GM12878 (cell line): Measurements from ENCODE around the gene SRPRB. TPM values are rescaled to one million over a fixed set of nuclear protein-coding genes. Genes with fewer than 3 reads are reported as not detected.

Experiments
- ATAC-seq: fragments of 200-7000 bp; cut with Tn5 transposase; 3 replicates; pipeline ENCODE4 v1.9.1; 2020; ENCODE audit warnings: mild to moderate bottlenecking, moderate library complexity
- BruUV-seq: library from RNA; stranded (reverse); fragments of 400-500 nt; replicated peaks from 2 replicates; lab custom pipeline; 2021; lab: Mats Ljungman, UMichigan
- CTCF ChIA-PET: fragments of 300-600 bp; sonication (Branson Sonifier 250); formaldehyde crosslinking; extraction: SDS; loops from one replicate; lab custom pipeline; 2021; ENCODE audit warnings: inconsistent platforms; lab: Yijun Ruan, JAX
- POLR2A ChIA-PET: fragments of 350-600 bp; formaldehyde crosslinking; extraction: SDS; loops from one replicate; lab custom pipeline; 2021; ENCODE audit warnings: inconsistent platforms; lab: Charles Lee
- RAD21 ChIA-PET: fragments of 300-600 bp; sonication (Branson Sonifier 250); formaldehyde crosslinking; loops from one replicate; lab custom pipeline; 2023; ENCODE audit warnings: antibody characterized with exemption; ENCODE audit not compliant: unreplicated experiment; lab: Charles Lee
- SMC1A ChIA-PET: fragments of 300-600 bp; sonication (Branson Sonifier 250); formaldehyde crosslinking; loops from one replicate; lab custom pipeline; 2023; ENCODE audit not compliant: unreplicated experiment, uncharacterized antibody; lab: Charles Lee
- DNase-seq: peaks from one replicate; pipeline ENCODE4 v3.0.0-alpha.2; 2011; ENCODE audit warnings: low read depth, low spot score
- FAIRE-seq: peaks from 3 replicates; lab custom pipeline; 2011; peaks lifted over from hg19 to GRCh38; lab: Jason Lieb, UNC
- H2AFZ ChIP-seq: 2 replicates; pipeline ENCODE4 v1.6.0; 2011; ENCODE audit warnings: low read depth, low read length, control low read depth; ENCODE audit not compliant: control insufficient read depth
- H3K27ac ChIP-seq: 2 replicates; pipeline ENCODE4 v1.5.1; 2011; ENCODE audit warnings: control low read depth; ENCODE audit not compliant: control insufficient read depth, insufficient read depth
- H3K27me3 ChIP-seq, 2 experiments: replicated peaks in 1 of 2; 2 replicates each; pipeline versions ENCODE4 v1.6.0 to v1.6.1; 2011; ENCODE audit warnings: low read length in 1 of 2; ENCODE audit not compliant: control insufficient read depth in 2 of 2, insufficient read depth in 2 of 2
- H3K36me3 ChIP-seq, 2 experiments: 2 replicates each; pipeline ENCODE4 v1.5.1; 2011; ENCODE audit warnings: low read length in 1 of 2; ENCODE audit not compliant: control insufficient read depth in 2 of 2, insufficient read depth in 2 of 2
- H3K4me1 ChIP-seq: 2 replicates; pipeline ENCODE4 v1.6.1; 2011; ENCODE audit warnings: mild to moderate bottlenecking, low read length, moderate library complexity, mixed read lengths; ENCODE audit not compliant: control insufficient read depth, insufficient read depth
- H3K4me2 ChIP-seq: 2 replicates; pipeline ENCODE4 v1.6.0; 2011; ENCODE audit warnings: control low read depth; ENCODE audit not compliant: control insufficient read depth, insufficient read depth
- H3K4me3 ChIP-seq: fragments of 200-600 bp; sonication (generic); 2 replicates; pipeline ENCODE4 v1.5.1; 2016
- H3K79me2 ChIP-seq: 2 replicates; pipeline ENCODE4 v1.6.0; 2011; ENCODE audit warnings: low read length; ENCODE audit not compliant: control insufficient read depth, insufficient read depth
- H3K9ac ChIP-seq: 2 replicates; pipeline ENCODE4 v1.8.0; 2011; ENCODE audit warnings: low read length, control low read depth, mixed read lengths; ENCODE audit not compliant: control insufficient read depth, insufficient read depth
- H3K9me3 ChIP-seq: replicated peaks from 3 replicates; pipeline ENCODE4 v1.5.1; 2011; ENCODE audit warnings: mild to moderate bottlenecking, low read length; ENCODE audit not compliant: control insufficient read depth, insufficient read depth
- H4K20me1 ChIP-seq: 2 replicates; pipeline ENCODE4 v1.6.0; 2011; ENCODE audit not compliant: control insufficient read depth, insufficient read depth
- BCL11A ChIP-seq: IDR thresholded peaks from 2 replicates; pipeline ENCODE4 v1.6.1; 2011; ENCODE audit warnings: low read depth, low read length
- CHD4 ChIP-seq: fragments of 200-600 bp; sonication (generic); IDR thresholded peaks from 2 replicates; pipeline ENCODE4 v1.6.1; 2016; ENCODE audit warnings: mild to moderate bottlenecking
- FOS ChIP-seq: IDR thresholded peaks from 3 replicates; pipeline ENCODE4 v1.6.1; 2011; ENCODE audit warnings: borderline replicate concordance; ENCODE audit not compliant: insufficient read length; ENCODE audit errors: extremely low read depth
- GABPA ChIP-seq: IDR thresholded peaks from 2 replicates; pipeline ENCODE4 v1.6.1; 2014; ENCODE audit warnings: antibody characterized with exemption, low read depth, mild to moderate bottlenecking, inconsistent platforms
- IRF4 ChIP-seq: IDR thresholded peaks from 2 replicates; pipeline ENCODE4 v1.6.1; 2011; ENCODE audit warnings: low read depth, low read length
- MLLT1 ChIP-seq: fragments of 450-650 bp; IDR thresholded peaks from 2 replicates; pipeline ENCODE4 v1.6.1; 2016; ENCODE audit warnings: mild to moderate bottlenecking
- RBBP5 ChIP-seq: fragments of 200-600 bp; sonication (generic); conservative IDR thresholded peaks from 2 replicates; pipeline ENCODE4 v1.6.1; 2016
- SREBF2 ChIP-seq: IDR thresholded peaks from 2 replicates; pipeline ENCODE4 v1.6.1; 2012; ENCODE audit warnings: mild to moderate bottlenecking, low read length
- TCF12 ChIP-seq: IDR thresholded peaks from 2 replicates; pipeline ENCODE4 v1.6.1; 2011; ENCODE audit warnings: low read depth, mild to moderate bottlenecking, low read length
- ZNF592 ChIP-seq: fragments of 450-650 bp; IDR thresholded peaks from 2 replicates; pipeline ENCODE4 v1.6.1; 2017; ENCODE audit warnings: mild to moderate bottlenecking, moderate library complexity
- WGBS: methylation state at CpG from one replicate; pipeline ENCODE4 v1.1.6; 2016; ENCODE audit warnings: low lambda C conversion rate; ENCODE audit not compliant: insufficient replicate concordance, insufficient coverage; ENCODE audit errors: missing lambda C conversion rate; 5-methylcytosine and 5-hydroxymethylcytosine counted together
- in situ Hi-C: fragments of 300-500 bp; cut with MboI; formaldehyde crosslinking; loops from 9 replicates; pipeline ENCODE4 v1.14.3; 2018; ENCODE audit warnings: mixed read lengths
- intact Hi-C: fragments of 100-400 bp; cut with micrococcal nuclease; formaldehyde crosslinking; loops from one replicate; pipeline ENCODE4 v1.14.2; 2022; ENCODE audit not compliant: unreplicated experiment
- polyA plus RNA-seq, 11 experiments: library from polyadenylated mRNA; depleted of rRNA in 4 of 11; unstranded in 6 of 11; stranded (reverse) in 5 of 11; fragments of >200 nt; fragmentation: Nextera tagmentation in 4 of 11; fragmentation: Illumina TruSeq in 1 of 11; extraction: Ambion mirVana in 4 of 11; extraction: Trizol in 1 of 11; gene quantifications; 1 replicate in 1 of 11; 2 replicates in 10 of 11; pipeline versions ENCODE4 v1.2.1 to v1.2.3, GENCODE V29; 2011 to 2016; ENCODE audit warnings: inconsistent platforms in 2 of 11, missing spikeins in 2 of 11, low read depth in 1 of 11
- total RNA-seq, 4 experiments: library from RNA; depleted of rRNA in 3 of 4; stranded (reverse); fragments of >200 nt in 3 of 4; fragmentation: Illumina TruSeq in 1 of 4; extraction: Trizol in 1 of 4; gene quantifications; 2 replicates each; pipeline versions ENCODE4 v1.2.1 to v1.2.3, GENCODE V29; 2013 to 2021
- TF ChIP-seq, protein P1 (sequence below): IDR thresholded peaks from 2 replicates; pipeline ENCODE4 v1.6.1; 2012; ENCODE audit warnings: low read depth, low read length, improper control_type of control experiment

Gene SRPRB
- total and polyA plus RNA-seq, 10 of the 15 experiments (the other 5 are each of a cell fraction or from before 2014, with no cell fraction given): 30.6 to 107 (median 46.6) TPM

DNA sequence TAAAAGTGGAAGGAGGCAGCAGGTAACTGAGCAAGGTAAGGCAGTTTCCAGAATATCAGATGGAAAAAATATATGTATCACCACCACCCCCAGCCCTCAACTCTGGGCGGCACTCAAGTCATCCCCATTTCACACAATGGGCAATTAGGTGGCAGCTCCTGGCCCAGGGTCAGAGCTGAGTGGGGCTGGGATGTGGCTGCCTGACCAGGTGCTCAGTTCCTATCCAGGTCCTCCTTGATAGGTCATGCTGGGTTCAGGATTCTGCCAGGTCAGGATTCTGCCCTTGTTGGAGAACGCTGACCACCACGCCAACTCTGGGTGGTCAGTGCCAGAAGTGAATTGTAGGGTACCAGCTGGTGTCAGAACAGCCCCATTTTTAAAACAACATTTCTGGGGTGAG, 60.5 kb downstream of the SRPRB start:
- TF ChIP-seq, protein P1, sequence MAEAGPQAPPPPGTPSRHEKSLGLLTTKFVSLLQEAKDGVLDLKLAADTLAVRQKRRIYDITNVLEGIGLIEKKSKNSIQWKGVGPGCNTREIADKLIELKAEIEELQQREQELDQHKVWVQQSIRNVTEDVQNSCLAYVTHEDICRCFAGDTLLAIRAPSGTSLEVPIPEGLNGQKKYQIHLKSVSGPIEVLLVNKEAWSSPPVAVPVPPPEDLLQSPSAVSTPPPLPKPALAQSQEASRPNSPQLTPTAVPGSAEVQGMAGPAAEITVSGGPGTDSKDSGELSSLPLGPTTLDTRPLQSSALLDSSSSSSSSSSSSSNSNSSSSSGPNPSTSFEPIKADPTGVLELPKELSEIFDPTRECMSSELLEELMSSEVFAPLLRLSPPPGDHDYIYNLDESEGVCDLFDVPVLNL: no peak
- TF ChIP-seq MLLT1 (no peak), GABPA (no peak), FOS (no peak), SREBF2 (no peak), IRF4 (no peak), CHD4 (no peak), ZNF592 (no peak), RBBP5 (no peak), TCF12 (no peak), BCL11A (no peak)
- TF ChIP-seq, all 136 proteins: peak for 0
- Histone ChIP-seq H3K9me3 (no peaks in the 10 kb centered on the region), H3K4me2 (no peak overlapping the region), H3K9ac (no peak overlapping the region), H4K20me1 (no peaks in the 10 kb centered on the region), H3K27me3 (peaks cover 0 to 5% of the 10 kb centered on the region in 2 experiments; a peak in 3 of 4 replicates), H3K79me2 (no peaks in the 10 kb centered on the region), H3K4me1 (no peaks in the 10 kb centered on the region), H3K36me3 (no peaks in the 10 kb centered on the region), H2AFZ (no peak overlapping the region), H3K4me3 (no peak overlapping the region), H3K27ac (no peak overlapping the region)
- DNase-seq: no peak
- no TSS peak for BruUV-seq
- ChIA-PET POLR2A (no interaction called here), CTCF (no interaction called here), SMC1A (no interaction called here), RAD21 (no interaction called here)
- no peak for FAIRE-seq
- ATAC-seq: no peak
- 20% methylated on average over 3 of the region's 3 CpGs for WGBS
- in situ Hi-C loops: no loop called here
- intact Hi-C loops: no loop called here
